Aorta (tissue), 5 donors: ENCODE measurements around the gene MAD2L2. TPM values are rescaled to one million over a fixed set of nuclear protein-coding genes. Genes with fewer than 3 reads are reported as not detected.
"Not testable (repeated sequence)": the region's sequence is repeated elsewhere in the genome, so short reads cannot be mapped to it uniquely, and the experiment has no call there.

Experiments used
- ATAC-seq: fragments of 200-7000 bp; cut with Tn5 transposase; one replicate; pipeline ENCODE4 v1.9.1; 2022; ENCODE audit warnings: moderate library complexity; ENCODE audit not compliant: low FRiP score
- DNase-seq, 2 donors: peaks; one replicate each; pipeline ENCODE4 v3.0.0-alpha.2; 2020
- H3K27ac ChIP-seq, 2 donors: one replicate each; pipeline ENCODE4 v1.5.1; 2013; ENCODE audit warnings: low read length in 2 of 2, mild to moderate bottlenecking in 2 of 2, moderate library complexity in 2 of 2, control low read depth in 1 of 2, inconsistent platforms in 1 of 2, low read depth in 1 of 2
- H3K27me3 ChIP-seq, 2 donors: one replicate each; pipeline ENCODE4 v1.6.1; 2013; ENCODE audit warnings: control low read depth in 1 of 2, low read length in 1 of 2, mild to moderate bottlenecking in 1 of 2, moderate library complexity in 1 of 2; ENCODE audit not compliant: insufficient read depth in 2 of 2, control insufficient read depth in 1 of 2
- H3K36me3 ChIP-seq, 2 donors: one replicate each; pipeline ENCODE4 v1.6.1; 2013; ENCODE audit warnings: control low read depth in 1 of 2, low read length in 1 of 2, mild to moderate bottlenecking in 1 of 2; ENCODE audit not compliant: insufficient read depth in 2 of 2, control insufficient read depth in 1 of 2
- H3K4me1 ChIP-seq, 2 donors: one replicate each; pipeline ENCODE4 v1.6.1; 2013; ENCODE audit warnings: low read length in 2 of 2, control low read depth in 1 of 2, mild to moderate bottlenecking in 1 of 2, moderate library complexity in 1 of 2; ENCODE audit not compliant: insufficient read depth in 2 of 2, control insufficient read depth in 1 of 2
- H3K4me3 ChIP-seq, 2 donors: one replicate each; pipeline ENCODE4 v1.5.1; 2013; ENCODE audit warnings: low read length in 2 of 2, control low read depth in 1 of 2, mild to moderate bottlenecking in 1 of 2
- H3K9me3 ChIP-seq: one replicate; pipeline ENCODE4 v1.6.1; 2013; ENCODE audit warnings: mild to moderate bottlenecking, low read length; ENCODE audit not compliant: control insufficient read depth
- WGBS, 2 donors: extraction: QIAGEN DNeasy Blood & Tissue Kit; methylation state at CpG; one replicate each; pipeline ENCODE4 v1.1.7; 2013; 5-methylcytosine and 5-hydroxymethylcytosine counted together
- intact Hi-C, 2 donors: fragments of 100-400 bp; cut with DNase I; formaldehyde crosslinking; loops; one replicate each; pipeline versions ENCODE4 v1.14.2 to v1.15.0; 2022
- polyA plus RNA-seq, 2 donors: library from polyadenylated mRNA; stranded (reverse); fragments of 200-250 nt; gene quantifications; one replicate each; pipeline ENCODE4 v1.2.3, GENCODE V29; 2013
- total RNA-seq, 2 donors: library from RNA; stranded (reverse); fragmentation: NEBNext Ultra II Directional; extraction: Animal tissue kit (Norgen Biotek cat#: 25700); gene quantifications; one replicate each; pipeline ENCODE4 v1.2.1, GENCODE V29; 2021
- donor health status: healthy with polysubstance abuse.
- donor health status: Bipolar disorder and iron deficiency.
- donor health status: DM: no; HTN: no; CAD: no.
- donor health status: DM: no; HTN: no; CAD: no.
- donor health status: DM: yes; HTN: yes; CAD: no.

The MAD2L2 gene
- total and polyA plus RNA-seq, 4 donors: 23.4 to 41.8 (median 24.6) TPM

GRCh38 chr1:11648039-11648438, 32.9 kb downstream of the MAD2L2 start:
- Histone ChIP-seq H3K4me3 (no peak overlapping the region), H3K9me3 (no peaks in the 10 kb centered on the region), H3K27me3 (no peaks in the 10 kb centered on the region), H3K36me3 (no peaks in the 10 kb centered on the region), H3K27ac (no peak overlapping the region), H3K4me1 (no peaks in the 10 kb centered on the region)
- intact Hi-C loops: loop anchor here in 1 of 2 donors (5.0 kb wide), 1 partner anchor 611 kb away; no protein-coding TSS in a partner anchor
- ATAC-seq (no peak), DNase-seq (no peak)
- WGBS, 2 donors: 45 to 52% methylated on average over 6 of the region's 6 CpGs

DNA sequence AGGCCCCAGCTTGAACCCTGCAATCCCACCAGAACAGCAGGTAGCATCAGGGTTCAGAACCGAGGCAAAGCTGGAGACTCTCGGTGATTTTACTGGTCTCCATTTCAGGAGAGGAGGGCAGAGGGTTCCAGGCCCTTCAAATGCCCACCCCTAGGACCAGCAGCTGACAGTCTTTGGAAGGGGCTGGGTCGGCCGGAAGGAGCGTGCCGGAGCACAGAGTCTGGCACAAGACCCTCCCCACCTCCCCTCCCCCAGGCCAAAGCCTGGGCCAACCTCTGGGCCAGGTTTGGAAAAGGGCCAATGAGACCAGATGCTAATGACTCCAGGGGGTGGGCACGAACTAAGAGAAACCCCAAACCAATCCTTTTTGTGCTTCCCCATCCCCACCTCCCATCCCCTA, 33.6 kb downstream of the MAD2L2 start:
- H3K4me1 ChIP-seq: no peaks in the 10 kb centered on the region
- DNase-seq (no peak), ATAC-seq (no peak)
- 90 to 91% methylated on average over 7 of the region's 7 CpGs for WGBS, 2 donors
- H3K9me3 ChIP-seq: no peaks in the 10 kb centered on the region
- no peaks in the 10 kb centered on the region for H3K27me3 ChIP-seq
- no peaks in the 10 kb centered on the region for H3K36me3 ChIP-seq
- H3K27ac ChIP-seq: no peak overlapping the region
- H3K4me3 ChIP-seq: no peak overlapping the region
- intact Hi-C loops: loop anchor here in 1 of 2 donors (5.0 kb wide), 1 partner anchor 610 kb away; no protein-coding TSS in a partner anchor

DNA sequence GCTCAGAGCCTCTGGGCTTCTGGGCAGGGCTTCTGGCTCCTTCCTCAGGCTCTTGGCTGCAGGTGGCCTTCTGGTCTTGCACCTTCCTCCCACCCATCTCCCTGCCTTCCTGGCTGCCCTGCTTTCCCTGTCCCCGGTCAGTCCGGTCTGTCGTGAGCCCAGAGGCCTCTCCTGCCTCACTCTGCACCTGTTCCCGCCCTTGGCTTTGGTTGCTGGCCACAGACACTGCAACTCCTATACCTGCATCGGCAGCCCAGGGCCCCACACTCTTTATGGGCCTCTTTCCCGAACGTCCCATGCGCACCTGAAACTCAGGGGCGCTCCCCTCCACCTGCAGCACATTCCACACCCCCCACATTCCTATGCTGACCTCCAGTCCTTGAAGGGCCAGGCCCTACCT, 34.6 kb downstream of the MAD2L2 start:
- DNase-seq (no peak), ATAC-seq (no peak)
- no peaks in the 10 kb centered on the region for H3K4me1 ChIP-seq
- no peak overlapping the region for H3K4me3 ChIP-seq
- intact Hi-C loops: loop anchor here in 1 of 2 donors (5.0 kb wide), 1 partner anchor 609 kb away; no protein-coding TSS in a partner anchor
- WGBS, 2 donors: 90 to 92% methylated on average over 9 of the region's 9 CpGs
- no peak overlapping the region for H3K27ac ChIP-seq
- H3K9me3 ChIP-seq: no peaks in the 10 kb centered on the region
- H3K27me3 ChIP-seq: no peaks in the 10 kb centered on the region
- no peaks in the 10 kb centered on the region for H3K36me3 ChIP-seq

- DNase-seq (peak; percentile 85 to 93), ATAC-seq (peak; percentile 71)
- H3K36me3 ChIP-seq: no peaks in the 10 kb centered on the region
- H3K4me1 ChIP-seq: no peaks in the 10 kb centered on the region
- no peak overlapping the region for H3K27ac ChIP-seq
- 28% methylated on average over 8 of the region's 8 CpGs for WGBS, 2 donors
- no peak overlapping the region for H3K4me3 ChIP-seq
- intact Hi-C loops: loop anchor here in 1 of 2 donors (5.0 kb wide), 1 partner anchor 608 kb away; no protein-coding TSS in a partner anchor
- no peaks in the 10 kb centered on the region for H3K27me3 ChIP-seq
- no peaks in the 10 kb centered on the region for H3K9me3 ChIP-seq
Measured at GRCh38 chr1:11645670-11646265, 35.2 kb downstream of the MAD2L2 start.

GRCh38 chr1:11645270-11645669, 35.7 kb downstream of the MAD2L2 start:
- 87 to 91% methylated on average over 5 of the region's 5 CpGs for WGBS, 2 donors
- Histone ChIP-seq H3K36me3 (no peaks in the 10 kb centered on the region), H3K9me3 (no peaks in the 10 kb centered on the region), H3K27ac (no peak overlapping the region), H3K27me3 (no peaks in the 10 kb centered on the region), H3K4me1 (no peaks in the 10 kb centered on the region), H3K4me3 (no peak overlapping the region)
- ATAC-seq: no peak
- intact Hi-C loops: loop anchor here in 1 of 2 donors (5.0 kb wide), 1 partner anchor 608 kb away; no protein-coding TSS in a partner anchor
- no peak for DNase-seq

DNA sequence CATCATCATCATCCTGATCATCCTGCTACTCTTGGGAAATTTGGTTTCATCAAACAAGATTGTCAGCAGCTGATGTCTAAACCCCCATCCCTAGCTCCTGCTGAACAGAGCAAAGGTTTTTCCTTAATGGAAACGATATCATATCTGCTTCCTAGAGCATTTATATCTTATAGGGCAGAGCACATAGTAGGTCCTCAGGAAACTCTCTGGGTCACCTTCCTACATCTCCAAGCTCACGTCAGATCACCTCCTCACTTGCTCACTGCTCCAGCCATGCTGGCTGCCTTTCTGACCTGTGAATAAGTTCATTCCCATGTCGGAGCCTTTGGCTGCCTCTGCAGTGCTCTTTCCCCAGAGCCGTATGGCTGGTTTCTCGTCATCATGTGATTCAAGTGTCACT, 37.2 kb downstream of the MAD2L2 start:
- no peak overlapping the region for H3K27ac ChIP-seq
- ATAC-seq (no peak), DNase-seq (no peak)
- no peaks in the 10 kb centered on the region for H3K36me3 ChIP-seq
- 50 to 52% methylated on average over 5 of the region's 5 CpGs for WGBS, 2 donors
- no peaks in the 10 kb centered on the region for H3K4me1 ChIP-seq
- no peak overlapping the region for H3K4me3 ChIP-seq
- intact Hi-C loops: loop anchor here (2.0 to 5.0 kb wide), 3 partner anchors 401 to 606 kb away; no protein-coding TSS in a partner anchor
- no peaks in the 10 kb centered on the region for H3K9me3 ChIP-seq
- no peaks in the 10 kb centered on the region for H3K27me3 ChIP-seq

DNA sequence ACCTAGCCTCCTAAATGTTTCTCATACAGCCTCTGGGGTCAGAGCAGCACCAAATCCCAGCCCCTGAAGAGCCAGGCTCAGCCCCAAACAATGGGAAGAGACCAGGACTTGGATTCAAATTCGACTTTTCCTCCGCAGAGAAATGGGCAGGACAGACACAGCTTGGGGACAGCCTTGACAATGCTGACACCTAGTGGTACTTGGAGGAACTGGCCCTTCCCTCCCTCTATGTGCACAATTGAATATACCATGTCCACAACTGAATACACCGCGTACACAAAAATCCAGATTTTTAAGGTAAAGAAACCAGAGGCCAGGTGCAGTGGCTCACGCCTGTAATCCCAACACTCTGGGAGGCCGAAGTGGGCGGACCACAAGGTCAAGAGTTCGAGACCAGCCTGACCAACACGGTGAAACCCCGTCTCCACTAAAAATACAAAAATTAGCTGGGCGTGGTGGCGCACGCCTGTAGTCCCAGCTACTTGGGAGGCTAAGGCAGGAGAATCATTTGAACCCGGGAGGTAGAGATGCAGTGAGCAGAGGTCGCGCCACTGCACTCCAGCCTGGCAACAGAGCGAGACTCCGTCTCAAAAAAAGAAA, 38.4 kb downstream of the MAD2L2 start:
- ATAC-seq (peak; percentile 85), DNase-seq (peak in 1 of 2 donors; percentile 62)
- WGBS, 2 donors: 49 to 54% methylated on average over 18 of the region's 18 CpGs
- not testable (repeated sequence) for H3K27me3 ChIP-seq, H3K36me3 ChIP-seq, H3K27ac ChIP-seq, H3K9me3 ChIP-seq, H3K4me1 ChIP-seq, H3K4me3 ChIP-seq
- intact Hi-C loops: loop anchor here (2.0 to 5.0 kb wide), 3 partner anchors 400 to 605 kb away; no protein-coding TSS in a partner anchor

DNA sequence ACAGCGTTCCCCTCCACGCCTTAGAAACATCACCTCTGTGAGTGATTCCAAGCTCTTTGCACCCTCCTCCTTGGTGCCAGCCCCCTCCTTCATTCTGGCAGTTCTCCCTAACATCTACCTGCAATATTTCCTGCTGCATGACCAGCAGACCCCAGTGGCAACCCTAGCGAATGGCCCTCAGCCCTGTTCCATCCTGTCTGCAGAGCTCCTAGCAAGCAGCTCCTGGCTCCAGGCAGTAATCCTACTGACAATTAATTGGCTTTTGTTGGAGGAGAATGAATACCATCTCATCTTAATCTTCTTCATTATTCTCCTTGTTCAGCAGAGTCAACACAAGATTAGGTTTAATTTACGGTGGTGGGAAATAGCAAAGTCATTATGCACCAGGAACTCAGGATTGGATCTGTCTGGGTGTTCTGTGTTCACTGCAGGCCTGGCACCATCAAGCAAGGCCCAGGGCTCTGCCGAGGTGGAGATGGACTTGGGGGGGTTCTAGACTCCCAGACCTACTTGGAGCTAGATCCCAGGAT, 39.1 kb downstream of the MAD2L2 start:
- Histone ChIP-seq H3K4me3 (no peak overlapping the region), H3K27ac (no peak overlapping the region), H3K36me3 (no peaks in the 10 kb centered on the region), H3K27me3 (no peaks in the 10 kb centered on the region), H3K9me3 (no peaks in the 10 kb centered on the region), H3K4me1 (no peaks in the 10 kb centered on the region)
- WGBS, 2 donors: 56 to 69% methylated on average over 5 of the region's 5 CpGs
- intact Hi-C loops: loop anchor here (2.0 to 5.0 kb wide), 3 partner anchors 400 to 605 kb away; no protein-coding TSS in a partner anchor
- no peak for DNase-seq
- no peak for ATAC-seq
